Activated CD4-positive, alpha-beta T cell treated with anti-CD3 and anti-CD28 coated beads, Interleukin-2, amount 50 U/mL, for 1 hour (primary cell): Measurements from ENCODE around the gene PAAF1.
A peak's percentile ranks its signal among the peaks of the same experiment; 100 is the strongest.

Experiments
- DNase-seq: peaks from one replicate; pipeline ENCODE4 v3.0.0-alpha.2; 2020

PAAF1 gene

DNA sequence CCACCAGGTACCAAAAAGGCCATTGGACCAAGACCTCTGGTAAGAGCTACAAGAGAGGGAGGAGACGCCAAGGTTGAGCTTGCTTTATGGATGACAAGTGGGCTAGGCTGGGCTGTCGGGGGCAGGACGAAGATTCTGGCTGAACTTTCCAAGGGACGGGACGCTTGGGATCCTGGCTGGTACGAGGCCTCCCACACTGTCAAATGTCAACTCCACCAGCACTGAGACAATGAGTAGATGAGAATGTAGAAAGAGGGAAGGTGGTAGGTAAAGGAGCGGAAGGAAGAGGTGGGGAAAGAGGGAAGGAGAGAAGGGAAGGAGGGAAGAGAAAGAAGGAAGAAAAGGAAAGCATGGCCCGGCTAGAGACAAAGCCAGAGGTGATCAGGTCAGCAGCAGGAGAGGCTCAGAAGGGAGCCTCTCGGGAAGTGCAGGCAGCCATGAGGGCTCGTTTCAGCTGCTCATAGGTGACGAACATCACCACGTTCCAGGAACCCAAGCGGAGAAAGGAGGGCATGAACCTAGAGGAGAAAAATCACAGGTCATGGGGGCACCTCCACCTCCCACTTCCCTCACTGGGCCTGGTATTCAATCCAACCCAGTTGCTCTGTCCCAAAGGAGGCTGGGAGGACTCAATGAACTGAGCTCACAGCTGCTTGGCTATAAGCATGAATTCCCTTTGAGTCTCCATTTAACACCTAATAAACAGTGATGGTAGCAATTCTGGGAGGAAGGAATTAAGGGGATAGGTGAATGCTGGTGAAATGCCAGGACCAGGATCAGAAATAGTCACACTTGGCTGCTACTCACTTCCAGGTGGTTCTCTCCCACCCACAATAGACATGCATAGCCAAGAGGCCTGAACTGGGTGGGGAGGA is 98.0 kb downstream of the PAAF1 start:
- no peak for DNase-seq

DNA sequence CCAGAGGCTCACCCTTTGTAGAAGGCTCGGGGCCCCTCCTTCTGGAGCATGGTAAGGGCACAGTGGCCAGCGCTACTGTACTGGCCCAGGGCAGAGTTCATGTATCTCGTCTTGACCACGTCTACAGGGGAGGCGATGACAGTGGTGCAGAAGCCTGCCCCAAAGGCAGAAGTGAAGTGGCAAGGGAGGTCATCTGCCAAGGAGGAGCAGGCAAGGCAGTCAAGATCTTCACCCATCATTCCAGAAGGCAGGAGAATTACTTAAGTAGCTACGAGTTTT is 98.6 kb downstream of the PAAF1 start:
- no peak for DNase-seq

DNA sequence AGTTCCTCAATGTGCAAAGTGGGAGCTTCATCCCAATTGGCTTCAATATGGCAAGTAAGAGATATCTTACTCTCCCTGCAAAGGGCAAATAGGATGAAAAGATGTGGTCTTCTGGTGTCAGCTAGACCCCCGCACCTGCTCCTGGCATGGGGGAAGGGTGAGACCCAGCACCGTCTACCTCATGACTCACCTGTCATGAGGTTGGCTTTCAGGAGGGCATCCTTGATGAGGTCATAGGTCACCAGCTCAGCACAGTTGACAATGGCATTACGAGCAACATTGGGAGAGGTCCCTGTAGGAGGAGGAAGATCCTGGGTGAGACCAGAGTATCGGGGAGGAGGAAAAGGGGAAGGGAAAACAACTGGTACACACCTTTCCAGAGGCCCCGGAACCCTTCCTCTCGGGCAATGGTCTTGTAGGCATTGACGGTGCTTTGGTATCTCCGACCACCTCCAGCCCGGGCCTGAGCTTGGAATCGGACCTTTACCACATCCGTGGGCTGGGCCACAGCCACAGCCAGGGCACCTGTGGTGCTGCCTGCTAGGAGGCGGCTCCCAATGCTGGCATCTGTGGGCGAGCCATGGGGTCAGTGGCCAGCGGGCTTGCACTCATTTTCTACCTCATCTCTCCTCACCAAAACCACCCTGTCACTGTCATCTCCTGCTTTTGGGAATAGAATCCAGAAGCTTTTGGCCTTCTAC is 99.8 kb downstream of the PAAF1 start:
- no peak for DNase-seq

DNA sequence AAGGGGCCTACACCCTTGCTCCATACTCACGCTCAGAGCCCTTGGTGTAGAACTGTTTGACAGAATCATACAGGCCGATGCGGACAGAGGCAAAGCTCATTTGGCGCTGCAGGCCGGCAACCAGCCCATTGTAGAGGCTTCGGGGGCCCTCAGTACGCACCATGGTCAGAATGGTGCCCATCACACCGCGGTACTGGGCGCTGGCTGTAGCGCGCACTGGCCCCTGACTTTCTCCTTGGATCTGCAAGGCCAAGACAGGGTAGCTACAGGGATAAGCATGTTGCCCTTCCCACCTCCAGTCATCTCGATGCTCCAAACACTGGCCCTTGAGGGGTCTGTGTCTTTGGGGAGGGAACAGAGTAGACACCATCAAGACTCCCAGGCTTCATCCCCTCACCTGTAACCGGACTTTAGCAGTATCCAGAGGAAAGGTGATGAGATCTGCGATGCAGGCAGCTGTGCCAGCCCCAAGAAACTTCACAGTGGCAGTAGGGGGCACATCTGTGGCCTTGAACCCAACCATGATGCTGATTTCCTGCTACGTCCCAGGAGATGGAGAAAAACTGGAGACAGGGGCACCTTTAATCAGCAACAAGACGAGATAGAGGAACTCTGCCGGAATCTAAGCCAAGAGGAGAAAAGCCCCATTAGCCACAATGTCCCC is 101.2 kb downstream of the PAAF1 start:
- no peak for DNase-seq

DNA sequence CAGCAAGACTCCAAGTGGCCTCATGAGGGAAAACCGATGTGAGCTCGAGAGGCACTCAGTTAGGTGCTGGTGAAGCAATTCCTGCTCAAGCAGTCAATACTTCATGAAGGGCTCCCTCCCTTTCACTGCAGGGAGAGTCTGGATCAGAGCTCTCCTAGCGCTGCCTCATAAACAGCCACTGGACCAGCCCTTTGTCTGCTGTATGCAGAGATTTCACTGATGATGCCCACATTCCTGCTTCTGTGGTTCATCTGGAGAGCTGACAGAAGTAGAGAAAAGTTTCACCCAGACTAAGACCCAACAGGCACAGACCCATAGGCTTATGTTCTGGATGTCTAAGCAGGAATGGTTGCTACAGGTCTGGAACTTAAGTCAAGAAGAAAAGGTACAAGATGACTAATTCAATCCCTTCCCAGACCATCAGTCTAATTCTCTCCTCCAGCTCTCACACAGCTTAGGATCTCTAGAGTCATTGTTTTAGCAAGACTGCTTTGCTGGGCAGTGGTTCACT is 101.8 kb downstream of the PAAF1 start:
- DNase-seq, result no peak

DNA sequence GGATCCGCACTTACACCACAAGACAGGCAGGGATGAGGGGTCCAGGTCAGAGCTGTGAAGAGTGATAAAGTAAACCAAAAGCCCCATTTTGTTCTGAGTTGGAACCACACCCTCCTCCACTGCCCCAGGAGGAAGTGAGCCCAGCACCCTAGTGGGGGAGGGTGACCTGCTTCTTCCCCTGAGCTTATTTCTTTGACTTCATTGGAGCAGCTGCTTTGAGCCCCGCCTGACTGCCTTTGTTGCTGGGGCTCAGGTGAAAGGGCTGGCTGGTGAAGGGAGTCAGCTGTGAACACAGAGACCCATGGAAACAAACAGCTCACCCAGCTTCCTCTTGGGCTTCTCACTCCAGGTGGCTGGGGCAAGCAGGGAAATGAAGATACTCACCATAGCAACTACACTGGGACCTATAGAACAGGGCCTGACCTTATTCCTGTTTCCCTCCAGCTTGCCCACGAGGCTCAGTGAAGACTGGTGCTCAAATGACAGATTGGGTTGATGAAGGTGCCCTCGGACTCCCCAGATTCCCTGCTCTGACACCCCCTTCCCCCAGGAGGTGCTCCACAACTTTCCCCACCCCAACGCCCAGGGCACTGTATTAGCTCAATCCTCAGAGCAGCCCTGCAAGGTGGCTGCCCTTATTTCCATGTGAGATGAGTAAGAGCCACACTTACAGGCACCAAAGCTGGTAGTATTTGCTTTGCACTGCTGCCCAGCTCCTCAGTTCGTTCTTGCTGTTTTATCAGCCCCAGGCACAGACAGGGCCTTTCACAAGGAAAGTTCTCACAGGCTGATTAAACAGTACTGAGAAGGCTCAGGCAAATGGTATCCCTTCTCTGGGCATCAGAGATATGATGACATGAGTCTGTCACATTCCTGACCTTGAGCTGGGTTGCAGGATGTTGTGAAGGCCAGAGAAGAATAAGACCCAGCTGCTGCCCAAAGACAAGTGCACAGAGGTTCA is 103.5 kb downstream of the PAAF1 start:
- DNase-seq, result peak; percentile 81
